HG02623 (cell line): ENCODE data around the gene GPR119.
"Not testable (repeated sequence)": the region's sequence is repeated elsewhere in the genome, so short reads cannot be mapped to it uniquely, and the experiment has no call there.

ENCODE experiments used
- ATAC-seq: cut with Tn5 transposase; IDR thresholded peaks from one replicate; pipeline ENCODE4 v1.9.1; 2021; ENCODE audit warnings: moderate library complexity; ENCODE audit not compliant: unreplicated experiment

The GPR119 gene

DNA sequence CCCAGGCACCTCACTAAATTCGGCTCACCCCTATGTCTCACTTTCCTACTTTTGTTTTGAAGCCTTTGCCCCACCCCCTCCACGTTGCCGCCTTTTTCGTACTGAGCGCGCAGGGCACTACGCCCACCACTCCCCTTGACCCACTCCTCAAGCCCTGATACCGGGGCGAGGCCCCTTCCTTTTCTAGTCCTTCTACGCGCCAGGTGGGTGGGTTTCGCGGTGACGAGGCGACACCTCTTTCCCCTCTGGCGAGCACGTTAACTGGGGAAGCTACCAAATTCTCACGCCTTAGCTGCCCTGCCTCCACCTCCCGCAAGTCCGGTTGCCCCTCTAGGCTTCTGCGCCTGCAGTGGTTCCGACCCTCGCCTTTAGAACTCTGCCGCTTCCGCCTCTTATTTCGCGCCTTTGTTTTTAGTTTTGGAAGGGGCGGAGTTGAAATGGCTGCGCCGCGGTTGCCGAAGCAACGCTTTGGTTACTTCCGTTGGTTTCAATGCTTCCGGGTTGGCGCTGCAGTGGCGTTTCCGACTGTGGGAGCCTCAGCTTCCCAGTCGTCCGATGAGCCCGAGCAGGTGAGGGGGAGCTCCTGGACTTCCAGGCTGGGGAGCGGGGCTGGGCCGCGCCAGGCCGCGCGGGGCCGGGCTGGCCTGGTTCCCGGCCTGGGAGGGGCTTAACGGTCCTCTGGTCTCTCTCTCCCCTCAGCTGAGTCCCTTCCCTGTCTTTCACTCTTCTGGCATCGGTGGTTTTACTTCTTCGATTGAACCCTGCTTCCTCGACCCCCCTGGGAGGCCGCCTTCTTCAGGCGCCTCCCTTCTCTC, 45.9 kb downstream of the GPR119 start, which contains the start of gene SLC25A14:
SLC25A14 (plus strand) TSS at position 512 of the 815 bp plus-strand sequence. CDS start 360 bp downstream, outside the sequence.
- peak; percentile 96 for ATAC-seq

DNA sequence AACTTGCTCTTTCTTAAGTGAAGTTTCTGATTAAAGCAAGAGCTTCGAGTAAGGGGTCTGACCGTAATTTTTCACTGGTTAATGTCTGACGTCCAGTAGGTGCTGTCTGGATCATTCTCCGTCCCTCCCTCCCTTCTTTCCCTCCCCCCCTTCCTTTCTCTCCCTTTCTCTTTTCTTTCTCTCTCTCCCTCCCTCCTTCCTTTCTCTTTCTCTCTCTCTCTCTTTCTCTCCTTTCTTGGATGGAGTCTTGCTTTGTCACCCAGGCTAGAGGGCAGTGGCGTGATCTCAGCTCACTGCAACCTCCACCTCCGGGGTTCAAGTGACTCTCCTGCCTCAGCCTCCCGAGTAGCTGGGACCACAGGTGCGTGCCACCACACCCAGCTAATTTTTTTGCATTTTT, 46.6 kb downstream of the GPR119 start:
- not testable (repeated sequence) for ATAC-seq

GRCh38 chrX:130336531-130336930, 48.9 kb downstream of the GPR119 start:
- ATAC-seq: no peak
